GM12878 (cell line): Measurements from ENCODE around the gene EDEM3. TPM values are rescaled to one million over a fixed set of nuclear protein-coding genes. Genes with fewer than 3 reads are reported as not detected.

Source experiments
- ATAC-seq: fragments of 200-7000 bp; cut with Tn5 transposase; 3 replicates; pipeline ENCODE4 v1.9.1; 2020; ENCODE audit warnings: mild to moderate bottlenecking, moderate library complexity
- BruUV-seq: library from RNA; stranded (reverse); fragments of 400-500 nt; replicated peaks from 2 replicates; lab custom pipeline; 2021; lab: Mats Ljungman, UMichigan
- CTCF ChIA-PET: fragments of 300-600 bp; sonication (Branson Sonifier 250); formaldehyde crosslinking; extraction: SDS; loops from one replicate; lab custom pipeline; 2021; ENCODE audit warnings: inconsistent platforms; lab: Yijun Ruan, JAX
- POLR2A ChIA-PET: fragments of 350-600 bp; formaldehyde crosslinking; extraction: SDS; loops from one replicate; lab custom pipeline; 2021; ENCODE audit warnings: inconsistent platforms; lab: Charles Lee
- RAD21 ChIA-PET: fragments of 300-600 bp; sonication (Branson Sonifier 250); formaldehyde crosslinking; loops from one replicate; lab custom pipeline; 2023; ENCODE audit warnings: antibody characterized with exemption; ENCODE audit not compliant: unreplicated experiment; lab: Charles Lee
- SMC1A ChIA-PET: fragments of 300-600 bp; sonication (Branson Sonifier 250); formaldehyde crosslinking; loops from one replicate; lab custom pipeline; 2023; ENCODE audit not compliant: unreplicated experiment, uncharacterized antibody; lab: Charles Lee
- DNase-seq: peaks from one replicate; pipeline ENCODE4 v3.0.0-alpha.2; 2011; ENCODE audit warnings: low read depth, low spot score
- FAIRE-seq: peaks from 3 replicates; lab custom pipeline; 2011; peaks lifted over from hg19 to GRCh38; lab: Jason Lieb, UNC
- H2AFZ ChIP-seq: 2 replicates; pipeline ENCODE4 v1.6.0; 2011; ENCODE audit warnings: low read depth, low read length, control low read depth; ENCODE audit not compliant: control insufficient read depth
- H3K27ac ChIP-seq: 2 replicates; pipeline ENCODE4 v1.5.1; 2011; ENCODE audit warnings: control low read depth; ENCODE audit not compliant: control insufficient read depth, insufficient read depth
- H3K27me3 ChIP-seq, 2 experiments: replicated peaks in 1 of 2; 2 replicates each; pipeline versions ENCODE4 v1.6.0 to v1.6.1; 2011; ENCODE audit warnings: low read length in 1 of 2; ENCODE audit not compliant: control insufficient read depth in 2 of 2, insufficient read depth in 2 of 2
- H3K36me3 ChIP-seq, 2 experiments: 2 replicates each; pipeline ENCODE4 v1.5.1; 2011; ENCODE audit warnings: low read length in 1 of 2; ENCODE audit not compliant: control insufficient read depth in 2 of 2, insufficient read depth in 2 of 2
- H3K4me1 ChIP-seq: 2 replicates; pipeline ENCODE4 v1.6.1; 2011; ENCODE audit warnings: mild to moderate bottlenecking, low read length, moderate library complexity, mixed read lengths; ENCODE audit not compliant: control insufficient read depth, insufficient read depth
- H3K4me2 ChIP-seq: 2 replicates; pipeline ENCODE4 v1.6.0; 2011; ENCODE audit warnings: control low read depth; ENCODE audit not compliant: control insufficient read depth, insufficient read depth
- H3K4me3 ChIP-seq: fragments of 200-600 bp; sonication (generic); 2 replicates; pipeline ENCODE4 v1.5.1; 2016
- H3K79me2 ChIP-seq: 2 replicates; pipeline ENCODE4 v1.6.0; 2011; ENCODE audit warnings: low read length; ENCODE audit not compliant: control insufficient read depth, insufficient read depth
- H3K9ac ChIP-seq: 2 replicates; pipeline ENCODE4 v1.8.0; 2011; ENCODE audit warnings: low read length, control low read depth, mixed read lengths; ENCODE audit not compliant: control insufficient read depth, insufficient read depth
- H3K9me3 ChIP-seq: replicated peaks from 3 replicates; pipeline ENCODE4 v1.5.1; 2011; ENCODE audit warnings: mild to moderate bottlenecking, low read length; ENCODE audit not compliant: control insufficient read depth, insufficient read depth
- H4K20me1 ChIP-seq: 2 replicates; pipeline ENCODE4 v1.6.0; 2011; ENCODE audit not compliant: control insufficient read depth, insufficient read depth
- CEBPZ ChIP-seq: fragments of 150-350 bp; IDR thresholded peaks from 2 replicates; pipeline ENCODE4 v1.6.1; 2016; ENCODE audit warnings: low read depth, low read length
- CREM ChIP-seq: IDR thresholded peaks from 2 replicates; pipeline ENCODE4 v1.6.1; 2014; ENCODE audit warnings: antibody characterized with exemption, low read depth
- EZH2 ChIP-seq: IDR thresholded peaks from 2 replicates; pipeline ENCODE4 v1.6.1; 2012; ENCODE audit warnings: low read depth, mild to moderate bottlenecking, control low read depth, inconsistent platforms, low read length, borderline replicate concordance; ENCODE audit not compliant: control insufficient read depth
- SPI1 ChIP-seq: IDR thresholded peaks from 2 replicates; pipeline ENCODE4 v1.6.1; 2011; ENCODE audit warnings: low read depth, mild to moderate bottlenecking, low read length, moderate library complexity, borderline replicate concordance; ENCODE audit not compliant: insufficient read depth
- YY1 ChIP-seq: IDR thresholded peaks from 2 replicates; pipeline ENCODE4 v1.6.1; 2011; ENCODE audit warnings: low read depth, mild to moderate bottlenecking, low read length
- ZBTB4 ChIP-seq: fragments of 450-650 bp; formaldehyde crosslinking; IDR thresholded peaks from 2 replicates; pipeline ENCODE4 v1.4.0; 2022; ENCODE audit warnings: mild to moderate bottlenecking, moderate library complexity
- ZNF622 ChIP-seq: fragments of 450-650 bp; IDR thresholded peaks from 2 replicates; pipeline ENCODE4 v1.6.1; 2017; ENCODE audit warnings: mild to moderate bottlenecking, inconsistent platforms
- WGBS: methylation state at CpG from one replicate; pipeline ENCODE4 v1.1.6; 2016; ENCODE audit warnings: low lambda C conversion rate; ENCODE audit not compliant: insufficient replicate concordance, insufficient coverage; ENCODE audit errors: missing lambda C conversion rate; 5-methylcytosine and 5-hydroxymethylcytosine counted together
- in situ Hi-C: fragments of 300-500 bp; cut with MboI; formaldehyde crosslinking; loops from 9 replicates; pipeline ENCODE4 v1.14.3; 2018; ENCODE audit warnings: mixed read lengths
- intact Hi-C: fragments of 100-400 bp; cut with micrococcal nuclease; formaldehyde crosslinking; loops from one replicate; pipeline ENCODE4 v1.14.2; 2022; ENCODE audit not compliant: unreplicated experiment
- polyA plus RNA-seq, 11 experiments: library from polyadenylated mRNA; depleted of rRNA in 4 of 11; unstranded in 6 of 11; stranded (reverse) in 5 of 11; fragments of >200 nt; fragmentation: Nextera tagmentation in 4 of 11; fragmentation: Illumina TruSeq in 1 of 11; extraction: Ambion mirVana in 4 of 11; extraction: Trizol in 1 of 11; gene quantifications; 1 replicate in 1 of 11; 2 replicates in 10 of 11; pipeline versions ENCODE4 v1.2.1 to v1.2.3, GENCODE V29; 2011 to 2016; ENCODE audit warnings: inconsistent platforms in 2 of 11, missing spikeins in 2 of 11, low read depth in 1 of 11
- total RNA-seq, 4 experiments: library from RNA; depleted of rRNA in 3 of 4; stranded (reverse); fragments of >200 nt in 3 of 4; fragmentation: Illumina TruSeq in 1 of 4; extraction: Trizol in 1 of 4; gene quantifications; 2 replicates each; pipeline versions ENCODE4 v1.2.1 to v1.2.3, GENCODE V29; 2013 to 2021

Gene EDEM3
- total and polyA plus RNA-seq, 10 of the 15 experiments (the other 5 are each of a cell fraction or from before 2014, with no cell fraction given): 6.4 to 19.3 (median 14.3) TPM

- no peaks in the 10 kb centered on the region for H3K79me2 ChIP-seq
- DNase-seq (no peak), FAIRE-seq (no peak), ATAC-seq (no peak)
- no peaks in the 10 kb centered on the region for H3K9me3 ChIP-seq
- H4K20me1 ChIP-seq: no peaks in the 10 kb centered on the region
- H3K27me3 ChIP-seq: no peaks in the 10 kb centered on the region
- WGBS: 89% methylated on average over 3 of the region's 3 CpGs
- no peak overlapping the region for H3K4me3 ChIP-seq
- SMC1A ChIA-PET: interaction anchor here (3.3 kb wide), 1 partner anchor 181 kb away, joined by 28 read pairs; no protein-coding TSS in a partner anchor
- no peak overlapping the region for H3K9ac ChIP-seq
- H3K4me2 ChIP-seq: no peak overlapping the region
- intact Hi-C loops (loop anchor here (10.0 kb wide), 1 partner anchor 874 kb away; no protein-coding TSS in a partner anchor), in situ Hi-C loops (loop anchor here (10.0 kb wide), 1 partner anchor 894 kb away; no protein-coding TSS in a partner anchor)
- RAD21 ChIA-PET: interaction anchor here (1.4 kb wide), 1 partner anchor 369 kb away, joined by 3 read pairs; no protein-coding TSS in a partner anchor
- H3K27ac ChIP-seq: no peak overlapping the region
- POLR2A ChIA-PET: no interaction called here
- TF ChIP-seq ZNF622 (no peak), EZH2 (no peak), SPI1 (no peak), YY1 (no peak), CEBPZ (no peak), CREM (no peak), ZBTB4 (CRISPR knock-in tag) (no peak)
- H3K4me1 ChIP-seq: peaks cover 1% of the 10 kb centered on the region
- CTCF ChIA-PET: interaction anchor here (1.6 to 3.6 kb wide), 2 partner anchors 172 to 182 kb away, joined by 5 to 35 read pairs; no protein-coding TSS in a partner anchor
- H3K36me3 ChIP-seq: peaks cover 0 to 10% of the 10 kb centered on the region in 2 experiments; a peak in 1 of 4 replicates
- no peak overlapping the region for H2AFZ ChIP-seq
- BruUV-seq: no TSS peak
Measured at GRCh38 chr1:184800876-184801275, 46.2 kb upstream of the EDEM3 start.
